ENCODE results near the gene ADSS1. TPM values are rescaled to one million over a fixed set of nuclear protein-coding genes. Genes with fewer than 3 reads are reported as not detected.
"Not testable (repeated sequence)": the region's sequence is repeated elsewhere in the genome, so short reads cannot be mapped to it uniquely, and the experiment has no call there.

The ADSS1 gene
- total RNA-seq, 4 donors from 2014 or later, result 2.8 to 12.4 (median 9.0) TPM

GRCh38 chr14:104747876-104748275, 23.8 kb downstream of the ADSS1 start:
- Histone ChIP-seq H3K4me3 (no peak overlapping the region), H3K36me3 (no peaks in the 10 kb centered on the region), H3K27ac (no peak overlapping the region), H3K9me3 (no peaks in the 10 kb centered on the region), H3K27me3 (no peaks in the 10 kb centered on the region), H3K4me1 (peaks cover 51% of the 10 kb centered on the region)
- TF ChIP-seq POLR2AphosphoS5 (IDR thresholded peaks at IDR 0.05) (no peak), EP300 (IDR thresholded peaks at IDR 0.05) (no peak), POLR2A (IDR thresholded peaks at IDR 0.05) (no peak)
- TF ChIP-seq, protein P1, sequence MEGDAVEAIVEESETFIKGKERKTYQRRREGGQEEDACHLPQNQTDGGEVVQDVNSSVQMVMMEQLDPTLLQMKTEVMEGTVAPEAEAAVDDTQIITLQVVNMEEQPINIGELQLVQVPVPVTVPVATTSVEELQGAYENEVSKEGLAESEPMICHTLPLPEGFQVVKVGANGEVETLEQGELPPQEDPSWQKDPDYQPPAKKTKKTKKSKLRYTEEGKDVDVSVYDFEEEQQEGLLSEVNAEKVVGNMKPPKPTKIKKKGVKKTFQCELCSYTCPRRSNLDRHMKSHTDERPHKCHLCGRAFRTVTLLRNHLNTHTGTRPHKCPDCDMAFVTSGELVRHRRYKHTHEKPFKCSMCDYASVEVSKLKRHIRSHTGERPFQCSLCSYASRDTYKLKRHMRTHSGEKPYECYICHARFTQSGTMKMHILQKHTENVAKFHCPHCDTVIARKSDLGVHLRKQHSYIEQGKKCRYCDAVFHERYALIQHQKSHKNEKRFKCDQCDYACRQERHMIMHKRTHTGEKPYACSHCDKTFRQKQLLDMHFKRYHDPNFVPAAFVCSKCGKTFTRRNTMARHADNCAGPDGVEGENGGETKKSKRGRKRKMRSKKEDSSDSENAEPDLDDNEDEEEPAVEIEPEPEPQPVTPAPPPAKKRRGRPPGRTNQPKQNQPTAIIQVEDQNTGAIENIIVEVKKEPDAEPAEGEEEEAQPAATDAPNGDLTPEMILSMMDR (IDR thresholded peaks at IDR 0.05), result no peak
- no peak for DNase-seq (ENCODE audit: low spot score in 2 of 2)
- 78% methylated on average over 9 of the region's 9 CpGs for WGBS

DNA sequence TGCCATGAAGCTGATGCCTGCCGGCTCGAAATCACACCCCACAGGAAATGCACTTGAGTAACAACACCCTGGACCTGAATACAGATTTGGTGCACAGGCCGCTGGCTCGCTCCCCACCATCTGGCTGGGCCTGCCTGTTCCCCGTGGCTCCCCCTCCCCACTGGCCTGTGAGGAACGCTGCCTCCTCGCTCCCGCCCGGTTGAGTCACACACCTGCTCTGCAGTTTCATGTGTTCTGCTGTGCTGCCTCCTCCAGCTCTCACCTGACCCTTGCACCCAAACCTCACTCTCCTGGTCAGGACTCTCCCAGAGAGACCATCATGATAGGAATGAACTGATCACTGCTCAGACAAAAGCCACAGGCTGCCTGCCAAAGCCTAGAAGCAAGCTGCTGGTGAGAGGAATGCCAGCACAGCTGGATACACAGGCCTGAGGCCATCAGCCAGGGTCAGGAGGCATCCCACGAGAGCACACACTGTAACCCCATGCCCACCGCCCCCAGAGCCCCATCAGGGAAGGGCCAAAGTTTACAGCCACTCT, 25.2 kb downstream of the ADSS1 start:
- Histone ChIP-seq H3K36me3 (no peaks in the 10 kb centered on the region), H3K27ac (no peak overlapping the region), H3K9me3 (no peaks in the 10 kb centered on the region), H3K4me3 (no peak overlapping the region), H3K27me3 (no peaks in the 10 kb centered on the region), H3K4me1 (peaks cover 58% of the 10 kb centered on the region)
- WGBS, result 46% methylated on average over 11 of the region's 11 CpGs
- TF ChIP-seq POLR2A (IDR thresholded peaks at IDR 0.05) (no peak), POLR2AphosphoS5 (IDR thresholded peaks at IDR 0.05) (no peak), EP300 (IDR thresholded peaks at IDR 0.05) (no peak)
- TF ChIP-seq, protein P1 (IDR thresholded peaks at IDR 0.05), result no peak
- no peak for DNase-seq (ENCODE audit: low spot score in 2 of 2)

DNA sequence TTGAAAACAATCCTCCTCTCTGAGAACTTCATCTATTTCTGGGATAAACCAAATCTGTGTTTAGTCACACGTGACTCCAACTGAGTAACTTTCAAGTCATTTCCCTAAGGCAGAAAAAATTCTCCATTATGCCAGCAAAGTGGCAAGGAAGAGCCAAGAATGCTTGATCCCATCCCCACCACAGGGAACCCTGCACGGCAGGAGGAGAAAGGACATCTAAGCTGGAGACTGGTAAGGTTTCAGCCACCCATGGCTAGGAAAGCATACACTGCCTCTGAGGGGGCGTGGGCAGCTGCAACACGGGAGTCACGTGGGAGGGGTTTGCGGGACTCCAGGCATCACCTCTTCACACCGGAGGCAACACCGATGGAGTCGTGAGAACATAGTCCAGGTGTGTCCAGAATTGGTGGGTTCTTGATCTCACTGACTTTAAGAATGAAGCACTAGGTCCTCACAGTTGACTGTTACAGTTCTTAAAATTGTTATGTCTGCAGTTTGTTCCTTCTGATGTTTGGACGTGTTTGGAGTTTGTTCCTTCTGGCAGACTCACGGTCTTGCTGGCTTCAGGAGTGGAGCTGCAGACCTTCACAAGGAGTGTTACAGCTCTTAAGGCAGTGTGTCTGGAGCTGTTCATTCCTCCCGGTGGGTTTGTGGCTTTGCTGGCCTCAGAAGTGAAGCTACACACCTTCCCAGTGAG, 26.2 kb downstream of the ADSS1 start:
- Histone ChIP-seq H3K9me3 (no peaks in the 10 kb centered on the region), H3K4me1 (peaks cover 69% of the 10 kb centered on the region), H3K27ac (no peak overlapping the region), H3K36me3 (peaks cover 2% of the 10 kb centered on the region), H3K27me3 (no peaks in the 10 kb centered on the region), H3K4me3 (no peak overlapping the region)
- WGBS, result 58% methylated on average over 12 of the region's 12 CpGs
- no peak for TF ChIP-seq POLR2AphosphoS5 (IDR thresholded peaks at IDR 0.05)
- TF ChIP-seq, protein P1 (IDR thresholded peaks at IDR 0.05), result no peak
- no peak for TF ChIP-seq EP300 (IDR thresholded peaks at IDR 0.05)
- no peak for TF ChIP-seq POLR2A (IDR thresholded peaks at IDR 0.05)
- no peak for DNase-seq (ENCODE audit: low spot score in 2 of 2)

DNA sequence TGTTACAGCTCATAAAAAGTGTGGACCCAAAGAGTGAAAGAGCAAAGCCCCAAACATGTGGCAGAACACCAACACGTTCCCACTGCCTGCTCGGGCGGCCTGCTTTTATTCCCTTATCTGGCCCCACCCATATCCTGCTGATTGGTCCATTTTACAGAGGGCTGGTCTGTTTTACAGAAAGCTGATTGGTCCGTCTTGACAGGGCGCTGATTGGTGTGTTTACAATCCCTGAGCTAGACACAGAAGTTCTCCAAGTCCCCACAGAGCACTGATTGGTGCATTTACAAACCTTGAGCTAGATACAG, 26.7 kb downstream of the ADSS1 start:
- not testable (repeated sequence) for H3K27me3 ChIP-seq; H3K36me3 ChIP-seq; DNase-seq (ENCODE audit: low spot score in 2 of 2); H3K27ac ChIP-seq; H3K9me3 ChIP-seq; H3K4me3 ChIP-seq
- peaks cover 71% of the 10 kb centered on the region for H3K4me1 ChIP-seq
- WGBS, result 86% methylated on average over 5 of the region's 5 CpGs

- 50% methylated on average over 14 of the region's 90 CpGs for WGBS
- no peak for DNase-seq (ENCODE audit: low spot score in 2 of 2)
- Histone ChIP-seq H3K4me3 (peak overlapping the region; percentile 89), H3K9me3 (no peaks in the 10 kb centered on the region), H3K27ac (peak overlapping the region; percentile 73), H3K36me3 (peaks cover 17% of the 10 kb centered on the region), H3K27me3 (no peaks in the 10 kb centered on the region), H3K4me1 (peaks cover 60% of the 10 kb centered on the region)
- TF ChIP-seq, protein P1 (IDR thresholded peaks at IDR 0.05), result no peak
- TF ChIP-seq POLR2A (IDR thresholded peaks at IDR 0.05) (no peak), EP300 (IDR thresholded peaks at IDR 0.05) (no peak)
These were observed 27.8 kb downstream of the ADSS1 start for GRCh38 chr14:104751539-104752422.

Data from suprapubic skin (tissue), 4 donors.